H1 (cell line): ENCODE results near the gene KIF22. TPM values are rescaled to one million over a fixed set of nuclear protein-coding genes. Genes with fewer than 3 reads are reported as not detected.
A peak's percentile ranks its signal among the peaks of the same experiment; 100 is the strongest.

ENCODE experiments used
- CTCF ChIA-PET: fragments of 300-600 bp; sonication (Branson Sonifier 250); formaldehyde crosslinking; loops from one replicate; lab custom pipeline; 2021; ENCODE audit not compliant: partially characterized antibody; lab: Charles Lee
- POLR2A ChIA-PET: fragments of 300-600 bp; sonication (Branson Sonifier 250); formaldehyde crosslinking; loops from one replicate; lab custom pipeline; 2021; ENCODE audit warnings: inconsistent platforms; ENCODE audit not compliant: partially characterized antibody; lab: Charles Lee
- DNase-seq, 2 experiments: peaks; one replicate each; pipeline versions ENCODE4 v3.0.0 to v3.0.0-alpha.2; 2010 to 2022; ENCODE audit warnings: low spot score in 2 of 2, low read depth in 1 of 2, mixed read lengths in 1 of 2
- FAIRE-seq: peaks from 2 replicates; lab custom pipeline; 2011; peaks lifted over from hg19 to GRCh38; lab: Jason Lieb, UNC
- H2AFZ ChIP-seq: 2 replicates; pipeline ENCODE4 v1.8.1; 2012; ENCODE audit warnings: low read length, inconsistent platforms
- H2AK5ac ChIP-seq: 2 replicates; pipeline ENCODE4 v1.6.1; 2013; ENCODE audit warnings: low read depth, low read length
- H2BK120ac ChIP-seq: replicated peaks from 2 replicates; pipeline ENCODE3; 2013; ENCODE audit warnings: low read depth, low read length, inconsistent platforms
- H2BK12ac ChIP-seq: 2 replicates; pipeline ENCODE4 v1.6.1; 2013; ENCODE audit warnings: low read depth, low read length
- H2BK15ac ChIP-seq: 2 replicates; pipeline ENCODE4 v1.6.1; 2013; ENCODE audit warnings: low read length
- H2BK20ac ChIP-seq: 2 replicates; pipeline ENCODE4 v1.6.1; 2013; ENCODE audit warnings: low read length
- H2BK5ac ChIP-seq: 2 replicates; pipeline ENCODE4 v1.6.1; 2013; ENCODE audit warnings: low read depth, low read length
- H3K14ac ChIP-seq: 2 replicates; pipeline ENCODE4 v1.6.1; 2013; ENCODE audit warnings: inconsistent platforms; ENCODE audit not compliant: insufficient read length
- H3K18ac ChIP-seq: 2 replicates; pipeline ENCODE4 v1.6.1; 2013; ENCODE audit warnings: low read length; ENCODE audit errors: extremely low read depth
- H3K23ac ChIP-seq: 2 replicates; pipeline ENCODE4 v1.6.1; 2013; ENCODE audit warnings: inconsistent platforms; ENCODE audit not compliant: insufficient read length
- H3K23me2 ChIP-seq: 2 replicates; pipeline ENCODE4 v1.6.1; 2013; ENCODE audit warnings: low read depth, low read length
- H3K27ac ChIP-seq: 2 replicates; pipeline ENCODE4 v1.6.1; 2011; ENCODE audit warnings: low read depth, low read length, inconsistent platforms
- H3K27me3 ChIP-seq, 4 experiments: replicated peaks in 1 of 4; 1 replicate in 1 of 4; 2 replicates in 3 of 4; pipeline versions ENCODE4 v1.6.1 to v1.8.1; 2011 to 2013; ENCODE audit warnings: low read length in 3 of 4, mild to moderate bottlenecking in 3 of 4, inconsistent platforms in 2 of 4, mixed read lengths in 2 of 4, moderate library complexity in 1 of 4; ENCODE audit not compliant: control insufficient read depth in 3 of 4, insufficient read depth in 3 of 4; ENCODE audit errors: extremely low read depth in 1 of 4
- H3K36me3 ChIP-seq, 4 experiments: 2 replicates each; pipeline versions ENCODE4 v1.6.1 to v1.8.1; 2011 to 2013; ENCODE audit warnings: mild to moderate bottlenecking in 4 of 4, low read length in 3 of 4, moderate library complexity in 2 of 4, control low read depth in 1 of 4, inconsistent platforms in 1 of 4; ENCODE audit not compliant: insufficient read depth in 4 of 4, control insufficient read depth in 2 of 4
- H3K4ac ChIP-seq: replicated peaks from 2 replicates; pipeline ENCODE3; 2013; ENCODE audit warnings: low read length, low read depth, mixed read lengths, inconsistent platforms; ENCODE audit not compliant: insufficient read length
- H3K4me1 ChIP-seq, 4 experiments: replicated peaks in 1 of 4; 1 replicate in 1 of 4; 2 replicates in 3 of 4; pipeline versions ENCODE4 v1.6.1 to v1.8.1; 2011 to 2013; ENCODE audit warnings: low read length in 3 of 4, inconsistent platforms in 2 of 4, mixed read lengths in 1 of 4; ENCODE audit not compliant: insufficient read depth in 4 of 4, control insufficient read depth in 3 of 4
- H3K4me2 ChIP-seq, 2 experiments: 2 replicates each; pipeline versions ENCODE4 v1.6.1 to v1.8.1; 2011 to 2013; ENCODE audit warnings: low read depth in 2 of 2, low read length in 2 of 2, control low read depth in 1 of 2, inconsistent platforms in 1 of 2, mild to moderate bottlenecking in 1 of 2; ENCODE audit not compliant: insufficient read depth in 1 of 2
- H3K4me3 ChIP-seq, 4 experiments: fragments of 200-600, 300-600 bp in 1 of 4; sonication (generic), shearing (Covaris generic), sonication (Bioruptor Twin) in 1 of 4; 2 replicates each; pipeline versions ENCODE4 v1.5.1 to v1.8.1; 2011 to 2016; ENCODE audit warnings: low read length in 4 of 4, low read depth in 3 of 4, control low read depth in 2 of 4, inconsistent platforms in 2 of 4, mild to moderate bottlenecking in 2 of 4, mixed read lengths in 1 of 4, moderate library complexity in 1 of 4; ENCODE audit not compliant: insufficient read depth in 2 of 4; ENCODE audit errors: extremely low read depth in 1 of 4
- H3K56ac ChIP-seq: replicated peaks from 2 replicates; pipeline ENCODE3; 2013; ENCODE audit warnings: low read depth, mild to moderate bottlenecking, mixed read lengths, low read length, inconsistent platforms; ENCODE audit not compliant: insufficient read length
- H3K79me1 ChIP-seq: 2 replicates; pipeline ENCODE4 v1.6.1; 2013; ENCODE audit warnings: low read depth, low read length, control low read depth
- H3K79me2 ChIP-seq, 2 experiments: 2 replicates each; pipeline versions ENCODE4 v1.6.1 to v1.8.1; 2012 to 2013; ENCODE audit warnings: low read length in 2 of 2, mild to moderate bottlenecking in 2 of 2, inconsistent platforms in 1 of 2; ENCODE audit not compliant: insufficient read depth in 2 of 2, control insufficient read depth in 1 of 2
- H3K9ac ChIP-seq, 4 experiments: replicated peaks in 1 of 4; 1 replicate in 1 of 4; 2 replicates in 3 of 4; pipeline versions ENCODE4 v1.6.1 to v1.8.1; 2011 to 2013; ENCODE audit warnings: low read depth in 3 of 4, low read length in 3 of 4, control low read depth in 2 of 4, mild to moderate bottlenecking in 2 of 4, moderate library complexity in 2 of 4, inconsistent platforms in 1 of 4; ENCODE audit errors: extremely low read depth in 1 of 4
- H3K9me3 ChIP-seq, 2 experiments: 2 replicates each; pipeline versions ENCODE4 v1.6.1 to v1.8.1; 2012 to 2013; ENCODE audit warnings: mild to moderate bottlenecking in 2 of 2, moderate library complexity in 2 of 2, control low read depth in 1 of 2, inconsistent platforms in 1 of 2, low read depth in 1 of 2, low read length in 1 of 2, mixed read lengths in 1 of 2; ENCODE audit not compliant: insufficient read depth in 2 of 2
- H4K20me1 ChIP-seq, 2 experiments: replicated peaks in 1 of 2; 2 replicates each; pipeline versions ENCODE3 to v1.8.1; 2011 to 2013; ENCODE audit warnings: inconsistent platforms in 2 of 2, low read length in 2 of 2, mild to moderate bottlenecking in 1 of 2; ENCODE audit not compliant: insufficient read depth in 2 of 2, control insufficient read depth in 1 of 2
- H4K5ac ChIP-seq: 2 replicates; pipeline ENCODE4 v1.6.1; 2013; ENCODE audit warnings: low read length, low read depth, mixed read lengths, inconsistent platforms; ENCODE audit not compliant: insufficient read length
- H4K8ac ChIP-seq: 2 replicates; pipeline ENCODE4 v1.8.0; 2013; ENCODE audit warnings: mild to moderate bottlenecking, moderate library complexity, low read length, inconsistent platforms; ENCODE audit not compliant: insufficient read depth; ENCODE audit errors: extremely low read depth
- H4K91ac ChIP-seq: replicated peaks from 2 replicates; pipeline ENCODE3; 2013; ENCODE audit warnings: low read length, mixed read lengths, inconsistent platforms; ENCODE audit not compliant: insufficient read length
- CHD2 ChIP-seq: IDR thresholded peaks from 2 replicates; pipeline ENCODE4 v1.6.1; 2012; ENCODE audit warnings: low read length, improper control_type of control experiment
- TEAD4 ChIP-seq: IDR thresholded peaks from 2 replicates; pipeline ENCODE4 v1.6.1; 2012; ENCODE audit warnings: low read depth, low read length, inconsistent platforms, mixed read lengths
- WGBS, 2 experiments: shearing (Covaris generic) in 1 of 2; methylation state at CpG; one replicate each; pipeline versions ENCODE4 v1.1.6 to v1.1.7; 2013 to 2015; ENCODE audit warnings: low lambda C conversion rate in 2 of 2, mixed read lengths in 2 of 2, inconsistent platforms in 1 of 2, low coverage in 1 of 2, missing lambda C conversion rate in 1 of 2; ENCODE audit not compliant: insufficient replicate concordance in 2 of 2, insufficient coverage in 1 of 2, insufficient read length in 1 of 2; ENCODE audit errors: extremely low coverage in 1 of 2, missing lambda C conversion rate in 1 of 2; 5-methylcytosine and 5-hydroxymethylcytosine counted together
- polyA plus RNA-seq, 7 experiments: library from polyadenylated mRNA; depleted of rRNA in 3 of 7; stranded (reverse) in 5 of 7; unstranded in 2 of 7; fragments of >200 nt in 5 of 7; fragments of 200-250 nt in 2 of 7; gene quantifications; 1 replicate in 5 of 7; 2 replicates in 1 of 7; 4 replicates in 1 of 7; pipeline versions ENCODE4 v1.2.1 to v1.2.3, GENCODE V29; 2011 to 2013; ENCODE audit warnings: missing spikeins in 2 of 7, mixed read lengths in 2 of 7
- total RNA-seq: library from RNA; stranded (reverse); fragmentation: NEBNext Ultra II Directional; extraction: Animal tissue kit (Norgen Biotek cat#: 25700); gene quantifications from 2 replicates; pipeline ENCODE4 v1.2.1, GENCODE V29; 2021

The KIF22 gene
- total and polyA plus RNA-seq, 2 of the 8 experiments (the other 6 are each of a cell fraction or from before 2014, with no cell fraction given): 139 to 142 TPM

DNA sequence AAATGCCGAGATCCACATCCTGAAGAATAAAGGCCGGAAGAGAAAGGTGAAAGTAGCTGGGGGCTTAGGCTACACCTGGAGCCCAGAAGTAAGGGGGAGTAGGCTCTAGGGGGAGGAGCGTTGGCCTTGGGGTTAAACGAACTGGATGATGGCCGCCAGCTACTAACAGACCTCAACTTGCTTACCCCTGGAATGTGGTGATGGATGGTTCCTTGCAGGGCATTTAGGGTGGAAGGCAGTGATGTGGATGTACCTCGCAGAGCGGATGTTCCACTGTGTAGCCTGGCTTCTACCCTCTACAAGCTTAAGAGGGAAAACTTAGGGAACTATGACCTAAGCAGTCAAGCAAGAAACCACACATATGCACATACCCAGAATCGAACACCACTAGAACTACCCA, 13.5 kb downstream of the KIF22 start:
- no peak overlapping the region for H2BK20ac ChIP-seq
- FAIRE-seq (no peak), DNase-seq (no peak)
- peak overlapping the region; percentile 70; the same call in 1 of the 2 replicates for H2AK5ac ChIP-seq
- H3K18ac ChIP-seq: no peak overlapping the region
- POLR2A ChIA-PET: interaction anchor here (0.6 to 6.5 kb wide), 22 partner anchors 9 to 1649 kb away, joined by 3 to 58 read pairs (median 4); partner anchors contain the start of genes ALDOA, KCTD13, KIF22 and MVP
- no peak overlapping the region; the same call in 1 of the 2 replicates for H2BK12ac ChIP-seq
- TF ChIP-seq TEAD4 (peak; percentile 54; the same call in 1 of the 2 replicates), CHD2 (no peak)
- H2BK15ac ChIP-seq: no peak overlapping the region
- no peaks in the 10 kb centered on the region for H3K9me3 ChIP-seq
- peaks cover 8 to 17% of the 10 kb centered on the region in 2 experiments for H4K20me1 ChIP-seq
- H3K9ac ChIP-seq: peak overlapping the region in 1 of 4 experiments; percentile 30; a peak in 1 of 7 replicates
- H3K56ac ChIP-seq: no peak overlapping the region
- no peak overlapping the region for H3K14ac ChIP-seq
- no peak overlapping the region; the same call in 1 of the 2 replicates for H4K8ac ChIP-seq
- no peak overlapping the region; the same call in 1 of the 2 replicates for H3K27ac ChIP-seq
- no peak overlapping the region for H2AFZ ChIP-seq
- H3K4me2 ChIP-seq: peak overlapping the region; percentile 69 to 94; a peak in 3 of 4 replicates
- WGBS, 2 experiments: 88% methylated on average over 8 of the region's 8 CpGs; no CpG with 5 or more reads in 1 of the 2 experiments
- H3K36me3 ChIP-seq: peaks cover 32 to 56% (median 40%) of the 10 kb centered on the region in 4 experiments
- no peak overlapping the region for H2BK5ac ChIP-seq
- H3K4me1 ChIP-seq: peaks cover 0 to 23% (median 15%) of the 10 kb centered on the region in 4 experiments; a peak in 6 of 7 replicates
- CTCF ChIA-PET: interaction anchor here (0.5 to 2.8 kb wide), 15 partner anchors 11 to 945 kb away, joined by 3 to 15 read pairs (median 4); partner anchors contain the start of genes KIF22, PAGR1 and TLCD3B
- no peaks in the 10 kb centered on the region for H3K79me1 ChIP-seq
- H2BK120ac ChIP-seq: no peak overlapping the region
- H4K91ac ChIP-seq: no peak overlapping the region
- H3K79me2 ChIP-seq: peaks cover 7 to 20% of the 10 kb centered on the region in 2 experiments
- H3K4me3 ChIP-seq: peak overlapping the region in 1 of 4 experiments; percentile 77; a peak in 1 of 8 replicates
- no peak overlapping the region for H3K23ac ChIP-seq
- no peak overlapping the region for H4K5ac ChIP-seq
- H3K23me2 ChIP-seq: peaks cover 13% of the 10 kb centered on the region; the same call in 1 of the 2 replicates
- H3K27me3 ChIP-seq: no peaks in the 10 kb centered on the region
- H3K4ac ChIP-seq: no peak overlapping the region
